SH-SY5Y (cell line): Measurements from ENCODE around the gene PRSS22.

Experiments
- GATA2 ChIP-seq: IDR thresholded peaks from 2 replicates; pipeline ENCODE4 v1.6.1; 2011; ENCODE audit warnings: mild to moderate bottlenecking, low read depth, low read length
- GATA3 ChIP-seq: IDR thresholded peaks from 2 replicates; pipeline ENCODE4 v1.6.1; 2011; ENCODE audit warnings: low read depth, mild to moderate bottlenecking, low read length, moderate library complexity

GRCh38 chr16:2821487-2822157, 36.3 kb downstream of the PRSS22 start:
- no peak for TF ChIP-seq GATA3
- no peak for TF ChIP-seq GATA2
